ENCODE data around the gene ANAPC13.

The ANAPC13 gene

DNA sequence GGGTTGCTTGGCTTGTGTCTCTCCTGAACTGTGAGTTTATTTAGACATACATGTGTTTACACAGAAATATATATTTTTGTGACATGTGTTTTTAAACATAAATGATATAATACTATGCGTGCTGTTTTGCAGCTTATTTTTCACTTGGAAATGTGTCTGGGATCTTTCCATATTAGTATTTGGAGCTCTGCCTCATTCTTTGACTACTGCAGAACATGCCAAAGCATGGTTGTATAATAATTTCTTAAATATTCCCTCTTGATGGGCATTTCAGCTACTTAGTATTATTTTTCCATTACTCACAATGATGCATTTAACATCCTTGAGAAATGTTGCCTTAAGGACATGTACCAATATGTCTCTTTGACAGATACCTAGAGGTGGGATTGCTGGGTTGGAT, 19.5 kb downstream of the ANAPC13 start:
- H3K27me3 ChIP-seq, result no peaks in the 10 kb centered on the region
- TF ChIP-seq, protein P1, sequence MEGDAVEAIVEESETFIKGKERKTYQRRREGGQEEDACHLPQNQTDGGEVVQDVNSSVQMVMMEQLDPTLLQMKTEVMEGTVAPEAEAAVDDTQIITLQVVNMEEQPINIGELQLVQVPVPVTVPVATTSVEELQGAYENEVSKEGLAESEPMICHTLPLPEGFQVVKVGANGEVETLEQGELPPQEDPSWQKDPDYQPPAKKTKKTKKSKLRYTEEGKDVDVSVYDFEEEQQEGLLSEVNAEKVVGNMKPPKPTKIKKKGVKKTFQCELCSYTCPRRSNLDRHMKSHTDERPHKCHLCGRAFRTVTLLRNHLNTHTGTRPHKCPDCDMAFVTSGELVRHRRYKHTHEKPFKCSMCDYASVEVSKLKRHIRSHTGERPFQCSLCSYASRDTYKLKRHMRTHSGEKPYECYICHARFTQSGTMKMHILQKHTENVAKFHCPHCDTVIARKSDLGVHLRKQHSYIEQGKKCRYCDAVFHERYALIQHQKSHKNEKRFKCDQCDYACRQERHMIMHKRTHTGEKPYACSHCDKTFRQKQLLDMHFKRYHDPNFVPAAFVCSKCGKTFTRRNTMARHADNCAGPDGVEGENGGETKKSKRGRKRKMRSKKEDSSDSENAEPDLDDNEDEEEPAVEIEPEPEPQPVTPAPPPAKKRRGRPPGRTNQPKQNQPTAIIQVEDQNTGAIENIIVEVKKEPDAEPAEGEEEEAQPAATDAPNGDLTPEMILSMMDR (IDR thresholded peaks at IDR 0.05), result no peak
- H3K36me3 ChIP-seq, result no peaks in the 10 kb centered on the region
- H3K27ac ChIP-seq, result no peak overlapping the region
- no peaks in the 10 kb centered on the region for H3K4me1 ChIP-seq (ENCODE audit: control insufficient read depth in 1 of 2, insufficient read depth in 1 of 2, low read depth in 1 of 2, low read length in 1 of 2)
- no peak overlapping the region for H3K4me3 ChIP-seq (ENCODE audit: low read depth in 1 of 2, low read length in 1 of 2)
- H3K9me3 ChIP-seq, result no peaks in the 10 kb centered on the region

DNA sequence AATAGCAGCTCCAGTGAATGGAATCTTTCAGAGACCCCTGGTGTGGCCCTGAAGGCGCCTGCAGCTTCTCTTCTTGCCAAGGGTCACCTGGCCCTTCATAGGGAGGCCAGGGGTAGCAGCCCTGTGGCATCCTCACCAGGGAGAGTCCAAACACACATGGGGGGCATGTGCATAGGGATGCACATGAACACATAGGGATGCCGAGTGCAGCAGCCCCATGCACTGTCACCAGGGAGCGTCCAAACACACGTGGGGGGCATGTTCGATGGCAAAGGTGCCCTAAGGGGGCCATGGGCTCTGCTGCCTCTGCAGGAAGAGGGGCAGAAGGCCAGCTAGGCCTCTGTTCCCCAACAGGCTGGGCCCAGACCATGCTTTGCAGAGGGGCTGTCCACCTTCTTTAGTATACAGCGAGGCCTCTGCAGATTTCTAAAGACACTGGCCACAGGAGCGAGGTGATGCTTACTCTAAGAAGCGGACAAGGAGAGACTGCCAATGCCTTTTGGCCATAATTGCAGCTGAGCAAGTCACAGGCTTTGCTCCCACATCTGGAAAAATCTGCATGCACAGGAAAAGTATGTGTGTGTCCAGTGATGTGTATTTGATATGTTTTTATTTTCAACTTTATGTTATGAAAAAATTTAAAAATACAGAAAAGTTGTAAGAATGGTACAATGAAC, 21.0 kb downstream of the ANAPC13 start:
- H3K36me3 ChIP-seq, result no peaks in the 10 kb centered on the region
- TF ChIP-seq, protein P1 (IDR thresholded peaks at IDR 0.05), result no peak
- no peaks in the 10 kb centered on the region for H3K4me1 ChIP-seq (ENCODE audit: control insufficient read depth in 1 of 2, insufficient read depth in 1 of 2, low read depth in 1 of 2, low read length in 1 of 2)
- H3K27ac ChIP-seq, result no peak overlapping the region
- H3K9me3 ChIP-seq, result no peaks in the 10 kb centered on the region
- H3K27me3 ChIP-seq, result no peaks in the 10 kb centered on the region
- no peak overlapping the region for H3K4me3 ChIP-seq (ENCODE audit: low read depth in 1 of 2, low read length in 1 of 2)

DNA sequence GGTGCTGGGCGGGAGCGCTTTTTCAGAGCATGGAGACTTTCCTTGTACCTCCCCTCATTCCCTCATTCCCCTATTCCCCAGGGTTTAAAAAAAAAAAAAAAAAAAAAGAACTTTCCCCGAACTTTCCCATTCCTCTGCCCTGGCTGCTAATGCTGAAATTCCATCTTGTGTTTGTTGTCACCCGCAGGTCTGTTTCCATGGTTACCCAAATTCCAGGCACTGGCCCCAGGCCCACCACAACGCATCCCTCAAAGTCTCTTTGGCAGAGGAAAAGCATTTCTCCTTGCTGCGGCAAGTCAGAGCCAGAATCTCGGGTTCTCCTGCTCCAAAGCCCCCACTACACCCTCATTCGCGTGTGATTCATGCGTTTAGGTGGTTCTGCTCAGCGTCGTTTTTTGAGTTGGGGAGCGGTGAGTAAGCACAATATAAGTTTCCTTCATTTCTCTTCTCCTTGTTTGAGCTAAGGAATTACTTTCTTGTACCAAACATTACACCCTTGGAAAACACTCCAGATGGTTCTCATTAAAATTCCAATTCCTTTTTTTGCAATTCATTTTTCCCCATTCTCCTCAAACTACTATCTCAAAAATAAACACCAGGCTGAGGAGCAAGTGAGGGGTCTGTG, 21.6 kb downstream of the ANAPC13 start:
- H3K36me3 ChIP-seq, result no peaks in the 10 kb centered on the region
- no peak overlapping the region for H3K27ac ChIP-seq
- H3K4me3 ChIP-seq (ENCODE audit: low read depth in 1 of 2, low read length in 1 of 2), result no peak overlapping the region
- TF ChIP-seq, protein P1 (IDR thresholded peaks at IDR 0.05), result no peak
- H3K27me3 ChIP-seq, result no peaks in the 10 kb centered on the region
- H3K9me3 ChIP-seq, result no peaks in the 10 kb centered on the region
- H3K4me1 ChIP-seq (ENCODE audit: control insufficient read depth in 1 of 2, insufficient read depth in 1 of 2, low read depth in 1 of 2, low read length in 1 of 2), result no peaks in the 10 kb centered on the region

DNA sequence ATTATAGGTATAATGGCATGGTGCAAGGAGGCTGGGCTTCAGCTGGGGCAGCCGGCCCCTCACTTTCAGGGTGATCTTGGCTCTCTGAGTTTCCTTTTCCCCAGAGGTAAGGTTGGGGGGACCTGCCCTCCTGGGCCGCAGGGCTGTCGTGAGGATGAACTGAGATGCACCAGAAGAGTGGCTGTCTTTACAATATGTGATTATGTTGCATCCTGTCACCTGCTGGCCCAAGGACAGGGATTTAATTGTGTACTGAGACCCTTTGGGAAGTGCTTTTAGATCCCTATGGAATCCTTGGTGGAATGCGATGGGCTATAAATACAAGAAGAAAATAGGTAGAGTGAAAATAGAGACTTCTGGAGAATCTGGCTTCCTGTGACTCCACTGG, 22.1 kb downstream of the ANAPC13 start:
- Histone ChIP-seq H3K9me3 (no peaks in the 10 kb centered on the region), H3K4me3 (ENCODE audit: low read depth in 1 of 2, low read length in 1 of 2) (no peak overlapping the region), H3K27me3 (peaks cover under 1% of the 10 kb centered on the region), H3K4me1 (ENCODE audit: control insufficient read depth in 1 of 2, insufficient read depth in 1 of 2, low read depth in 1 of 2, low read length in 1 of 2) (no peaks in the 10 kb centered on the region), H3K36me3 (no peaks in the 10 kb centered on the region), H3K27ac (no peak overlapping the region)
- TF ChIP-seq, protein P1 (IDR thresholded peaks at IDR 0.05), result no peak

DNA sequence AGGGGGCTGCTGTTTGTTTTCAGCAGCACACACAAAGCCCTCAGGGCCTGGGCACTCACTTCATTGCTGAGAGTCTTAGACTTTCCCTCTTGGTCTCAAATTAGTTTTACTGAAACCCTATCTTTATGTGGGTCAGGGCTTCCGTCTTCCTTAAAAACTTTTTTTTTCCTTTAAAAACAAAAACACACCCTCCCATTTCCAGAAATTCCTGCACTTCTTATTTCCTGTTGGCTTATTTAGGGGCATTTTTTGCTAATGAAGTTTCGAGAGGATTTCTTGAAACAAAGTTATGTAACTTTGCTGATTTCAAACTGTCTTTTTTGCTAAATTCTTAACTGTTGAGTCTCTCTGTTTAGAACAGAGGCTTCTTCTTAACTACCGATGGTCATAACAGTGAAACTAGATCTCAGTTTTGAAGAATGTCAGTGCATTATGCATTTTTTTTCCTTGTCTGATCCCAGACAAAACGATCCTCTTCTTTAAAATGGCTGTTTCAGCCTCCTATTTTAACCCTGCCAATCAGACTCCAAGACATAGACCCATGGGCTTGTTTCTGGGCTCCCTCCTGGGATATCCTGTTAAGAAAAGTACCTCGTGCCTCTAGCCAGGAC, 23.3 kb downstream of the ANAPC13 start:
- H3K27me3 ChIP-seq, result peaks cover 13% of the 10 kb centered on the region
- no peaks in the 10 kb centered on the region for H3K9me3 ChIP-seq
- TF ChIP-seq, protein P1 (IDR thresholded peaks at IDR 0.05), result no peak
- H3K36me3 ChIP-seq, result no peaks in the 10 kb centered on the region
- H3K4me3 ChIP-seq (ENCODE audit: low read depth in 1 of 2, low read length in 1 of 2), result no peak overlapping the region
- no peaks in the 10 kb centered on the region for H3K4me1 ChIP-seq (ENCODE audit: control insufficient read depth in 1 of 2, insufficient read depth in 1 of 2, low read depth in 1 of 2, low read length in 1 of 2)
- H3K27ac ChIP-seq, result no peak overlapping the region
